Measurements from ENCODE around the gene RAPGEF2. TPM values are rescaled to one million over a fixed set of nuclear protein-coding genes. Genes with fewer than 3 reads are reported as not detected.

The RAPGEF2 gene
- total and polyA plus RNA-seq, 2 experiments from 2014 or later = 10.2 to 63.1 TPM

DNA sequence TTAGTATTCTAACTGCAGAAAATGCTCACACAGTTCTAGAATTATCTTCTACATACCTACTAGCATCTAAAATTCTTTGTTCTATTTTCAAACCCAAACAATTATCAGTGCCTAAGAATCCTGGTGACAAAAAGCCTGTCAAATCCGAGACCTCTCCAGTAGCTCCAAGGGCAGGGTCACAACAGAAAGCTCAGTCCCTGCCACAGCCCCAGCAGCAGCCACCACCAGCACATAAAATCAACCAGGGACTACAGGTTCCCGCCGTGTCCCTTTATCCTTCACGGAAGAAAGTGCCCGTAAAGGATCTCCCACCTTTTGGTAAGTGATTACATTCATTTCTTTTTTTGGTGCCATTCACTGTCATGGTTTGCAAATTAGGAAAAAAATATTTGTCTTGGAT is 243.8 kb downstream of the RAPGEF2 start (continued):
- TF ChIP-seq, protein P1, sequence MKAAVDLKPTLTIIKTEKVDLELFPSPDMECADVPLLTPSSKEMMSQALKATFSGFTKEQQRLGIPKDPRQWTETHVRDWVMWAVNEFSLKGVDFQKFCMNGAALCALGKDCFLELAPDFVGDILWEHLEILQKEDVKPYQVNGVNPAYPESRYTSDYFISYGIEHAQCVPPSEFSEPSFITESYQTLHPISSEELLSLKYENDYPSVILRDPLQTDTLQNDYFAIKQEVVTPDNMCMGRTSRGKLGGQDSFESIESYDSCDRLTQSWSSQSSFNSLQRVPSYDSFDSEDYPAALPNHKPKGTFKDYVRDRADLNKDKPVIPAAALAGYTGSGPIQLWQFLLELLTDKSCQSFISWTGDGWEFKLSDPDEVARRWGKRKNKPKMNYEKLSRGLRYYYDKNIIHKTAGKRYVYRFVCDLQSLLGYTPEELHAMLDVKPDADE (IDR thresholded peaks at IDR 0.05) = no peak
- no peak for TF ChIP-seq EZH2 (IDR thresholded peaks at IDR 0.05; ENCODE audit: low read depth, unreplicated experiment)
- no peak for TF ChIP-seq CREB1 (CRISPR knock-in tag; IDR thresholded peaks at IDR 0.05; ENCODE audit: low read depth)
- no peak for TF ChIP-seq ZNF331 (CRISPR knock-in tag; IDR thresholded peaks at IDR 0.05; ENCODE audit: low read depth)
- TF ChIP-seq STAT1 (IDR thresholded peaks at IDR 0.05; ENCODE audit: unreplicated experiment) = no peak
- no peak for TF ChIP-seq ZNF114 (CRISPR knock-in tag; IDR thresholded peaks at IDR 0.05)
- TF ChIP-seq, protein P2, sequence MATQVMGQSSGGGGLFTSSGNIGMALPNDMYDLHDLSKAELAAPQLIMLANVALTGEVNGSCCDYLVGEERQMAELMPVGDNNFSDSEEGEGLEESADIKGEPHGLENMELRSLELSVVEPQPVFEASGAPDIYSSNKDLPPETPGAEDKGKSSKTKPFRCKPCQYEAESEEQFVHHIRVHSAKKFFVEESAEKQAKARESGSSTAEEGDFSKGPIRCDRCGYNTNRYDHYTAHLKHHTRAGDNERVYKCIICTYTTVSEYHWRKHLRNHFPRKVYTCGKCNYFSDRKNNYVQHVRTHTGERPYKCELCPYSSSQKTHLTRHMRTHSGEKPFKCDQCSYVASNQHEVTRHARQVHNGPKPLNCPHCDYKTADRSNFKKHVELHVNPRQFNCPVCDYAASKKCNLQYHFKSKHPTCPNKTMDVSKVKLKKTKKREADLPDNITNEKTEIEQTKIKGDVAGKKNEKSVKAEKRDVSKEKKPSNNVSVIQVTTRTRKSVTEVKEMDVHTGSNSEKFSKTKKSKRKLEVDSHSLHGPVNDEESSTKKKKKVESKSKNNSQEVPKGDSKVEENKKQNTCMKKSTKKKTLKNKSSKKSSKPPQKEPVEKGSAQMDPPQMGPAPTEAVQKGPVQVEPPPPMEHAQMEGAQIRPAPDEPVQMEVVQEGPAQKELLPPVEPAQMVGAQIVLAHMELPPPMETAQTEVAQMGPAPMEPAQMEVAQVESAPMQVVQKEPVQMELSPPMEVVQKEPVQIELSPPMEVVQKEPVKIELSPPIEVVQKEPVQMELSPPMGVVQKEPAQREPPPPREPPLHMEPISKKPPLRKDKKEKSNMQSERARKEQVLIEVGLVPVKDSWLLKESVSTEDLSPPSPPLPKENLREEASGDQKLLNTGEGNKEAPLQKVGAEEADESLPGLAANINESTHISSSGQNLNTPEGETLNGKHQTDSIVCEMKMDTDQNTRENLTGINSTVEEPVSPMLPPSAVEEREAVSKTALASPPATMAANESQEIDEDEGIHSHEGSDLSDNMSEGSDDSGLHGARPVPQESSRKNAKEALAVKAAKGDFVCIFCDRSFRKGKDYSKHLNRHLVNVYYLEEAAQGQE (IDR thresholded peaks at IDR 0.05; ENCODE audit: unreplicated experiment) = no peak
- no peak for TF ChIP-seq EZH2phosphoT487 (IDR thresholded peaks at IDR 0.05; ENCODE audit: unreplicated experiment)

DNA sequence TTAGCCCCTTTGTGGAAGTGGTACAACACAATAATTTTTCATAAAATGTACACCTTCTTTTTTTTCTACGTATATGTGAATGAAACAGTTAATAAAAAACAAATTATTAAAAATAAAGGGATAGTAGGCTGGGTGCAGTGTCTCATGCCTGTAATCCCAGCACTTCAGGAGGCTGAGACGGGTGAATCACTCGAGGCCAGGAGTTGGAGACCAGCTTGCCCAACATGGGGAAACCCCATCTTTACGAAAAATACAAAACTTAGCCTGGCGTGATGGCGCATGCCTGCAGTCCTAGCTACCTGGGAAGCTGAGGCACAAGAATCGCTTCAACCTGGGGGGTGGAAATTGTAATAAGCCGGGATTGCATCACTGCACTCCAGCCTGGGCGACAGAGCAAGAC is 244.9 kb downstream of the RAPGEF2 start:
- Histone ChIP-seq H3K36me3 (ENCODE audit: insufficient read depth) (peaks cover 22% of the 10 kb centered on the region), H3K4me1 (ENCODE audit: insufficient read depth) (no peaks in the 10 kb centered on the region), H3K4me3 (no peak overlapping the region), H3K27me3 (ENCODE audit: insufficient read depth) (no peaks in the 10 kb centered on the region), H2AFZ (no peak overlapping the region), H4K20me1 (replicated peaks; ENCODE audit: insufficient read depth) (no peaks in the 10 kb centered on the region; the same call in 1 of the 2 replicates), H3K4me2 (no peak overlapping the region), H3K27ac (ENCODE audit: low read depth) (no peak overlapping the region), H3K9me2 (ENCODE audit: insufficient read depth) (no peaks in the 10 kb centered on the region), H3F3A (replicated peaks; ENCODE audit: low read depth) (no peaks in the 10 kb centered on the region), H3K79me2 (replicated peaks; ENCODE audit: insufficient read depth) (no peaks in the 10 kb centered on the region)
- Mint-ChIP-seq H3K4me3 (no peak overlapping the region), H3K4me1 (no peaks in the 10 kb centered on the region), H3K36me3 (ENCODE audit: low read depth) (peaks cover 37% of the 10 kb centered on the region; the same call in 2 of the 3 replicates), H3K27me3 (ENCODE audit: insufficient read depth, low read depth, poor library complexity) (no peaks in the 10 kb centered on the region), H3K27ac (no peak overlapping the region), H3K9me3 (no peaks in the 10 kb centered on the region)
- no peak for DNase-seq (ENCODE audit: low spot score)
- ATAC-seq = no peak
- TF ChIP-seq ZNF114 (CRISPR knock-in tag; IDR thresholded peaks at IDR 0.05) = no peak

DNA sequence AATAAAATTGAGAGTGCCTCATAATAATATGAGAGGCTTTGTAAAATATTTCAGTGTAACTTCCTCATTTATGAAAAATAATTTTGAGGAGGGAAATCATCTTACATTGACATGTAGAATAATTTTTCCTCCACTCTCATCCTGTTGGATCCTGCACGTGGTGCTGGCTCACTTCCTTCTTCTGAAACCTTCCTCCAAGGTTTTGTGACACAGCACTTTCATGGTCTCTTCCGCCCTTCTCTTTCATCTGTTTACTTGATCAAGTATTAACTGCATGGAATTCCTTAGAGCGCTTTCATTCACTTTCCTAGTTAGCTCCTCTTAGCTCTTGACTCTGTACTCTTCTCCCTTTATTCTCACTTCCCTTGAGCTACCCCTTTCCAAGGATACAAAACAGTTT is 246.5 kb downstream of the RAPGEF2 start:
- no peaks in the 10 kb centered on the region for H3K27me3 ChIP-seq (ENCODE audit: insufficient read depth)
- TF ChIP-seq, protein P3, sequence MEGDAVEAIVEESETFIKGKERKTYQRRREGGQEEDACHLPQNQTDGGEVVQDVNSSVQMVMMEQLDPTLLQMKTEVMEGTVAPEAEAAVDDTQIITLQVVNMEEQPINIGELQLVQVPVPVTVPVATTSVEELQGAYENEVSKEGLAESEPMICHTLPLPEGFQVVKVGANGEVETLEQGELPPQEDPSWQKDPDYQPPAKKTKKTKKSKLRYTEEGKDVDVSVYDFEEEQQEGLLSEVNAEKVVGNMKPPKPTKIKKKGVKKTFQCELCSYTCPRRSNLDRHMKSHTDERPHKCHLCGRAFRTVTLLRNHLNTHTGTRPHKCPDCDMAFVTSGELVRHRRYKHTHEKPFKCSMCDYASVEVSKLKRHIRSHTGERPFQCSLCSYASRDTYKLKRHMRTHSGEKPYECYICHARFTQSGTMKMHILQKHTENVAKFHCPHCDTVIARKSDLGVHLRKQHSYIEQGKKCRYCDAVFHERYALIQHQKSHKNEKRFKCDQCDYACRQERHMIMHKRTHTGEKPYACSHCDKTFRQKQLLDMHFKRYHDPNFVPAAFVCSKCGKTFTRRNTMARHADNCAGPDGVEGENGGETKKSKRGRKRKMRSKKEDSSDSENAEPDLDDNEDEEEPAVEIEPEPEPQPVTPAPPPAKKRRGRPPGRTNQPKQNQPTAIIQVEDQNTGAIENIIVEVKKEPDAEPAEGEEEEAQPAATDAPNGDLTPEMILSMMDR (conservative IDR thresholded peaks at IDR 0.05; ENCODE audit: low read depth in 2 of 2) = no peak
- TF ChIP-seq, protein P1 (IDR thresholded peaks at IDR 0.05) = no peak
- TF ChIP-seq JUNB (IDR thresholded peaks at IDR 0.05; ENCODE audit: unreplicated experiment) = no peak
- TF ChIP-seq, protein P2 (IDR thresholded peaks at IDR 0.05; ENCODE audit: unreplicated experiment) = no peak
- TF ChIP-seq EZH2phosphoT487 (IDR thresholded peaks at IDR 0.05; ENCODE audit: unreplicated experiment) = no peak
- TF ChIP-seq NANOG (IDR thresholded peaks at IDR 0.05; ENCODE audit: borderline replicate concordance) = no peak
- TF ChIP-seq CREB1 (CRISPR knock-in tag; IDR thresholded peaks at IDR 0.05; ENCODE audit: low read depth) = no peak

More for the DNA sequence above, 246.5 kb downstream of the RAPGEF2 start:
- Histone ChIP-seq H3K79me2 (replicated peaks; ENCODE audit: insufficient read depth) (no peaks in the 10 kb centered on the region), H3K4me2 (no peak overlapping the region), H3K36me3 (ENCODE audit: insufficient read depth) (peaks cover 16% of the 10 kb centered on the region), H4K20me1 (replicated peaks; ENCODE audit: insufficient read depth) (no peaks in the 10 kb centered on the region; the same call in 1 of the 2 replicates), H3K4me3 (no peak overlapping the region), H3K4me1 (ENCODE audit: insufficient read depth) (no peaks in the 10 kb centered on the region), H3K27ac (ENCODE audit: low read depth) (no peak overlapping the region), H3K9me2 (ENCODE audit: insufficient read depth) (no peaks in the 10 kb centered on the region), H2AFZ (no peak overlapping the region), H3F3A (replicated peaks; ENCODE audit: low read depth) (no peaks in the 10 kb centered on the region)
- DNase-seq (ENCODE audit: low spot score) (no peak), ATAC-seq (no peak)
- H3K36me3 Mint-ChIP-seq (ENCODE audit: low read depth) = peaks cover 36% of the 10 kb centered on the region; the same call in 2 of the 3 replicates
- H3K4me1 Mint-ChIP-seq = no peaks in the 10 kb centered on the region
- peak overlapping the region; percentile 76; the same call in 1 of the 2 replicates for H3K27ac Mint-ChIP-seq
- no peak overlapping the region for H3K4me3 Mint-ChIP-seq
- H3K9me3 Mint-ChIP-seq = no peaks in the 10 kb centered on the region; the same call in 2 of the 3 replicates
- H3K27me3 Mint-ChIP-seq (ENCODE audit: insufficient read depth, low read depth, poor library complexity) = no peaks in the 10 kb centered on the region
